ENCODE results near the gene GLT8D1. TPM values are rescaled to one million over a fixed set of nuclear protein-coding genes. Genes with fewer than 3 reads are reported as not detected.

Gene GLT8D1
- total RNA-seq, 3 donors from 2014 or later (not counting 1 experiment from before 2014, with no cell fraction given) = 31.1 to 39.4 (median 38.2) TPM

DNA sequence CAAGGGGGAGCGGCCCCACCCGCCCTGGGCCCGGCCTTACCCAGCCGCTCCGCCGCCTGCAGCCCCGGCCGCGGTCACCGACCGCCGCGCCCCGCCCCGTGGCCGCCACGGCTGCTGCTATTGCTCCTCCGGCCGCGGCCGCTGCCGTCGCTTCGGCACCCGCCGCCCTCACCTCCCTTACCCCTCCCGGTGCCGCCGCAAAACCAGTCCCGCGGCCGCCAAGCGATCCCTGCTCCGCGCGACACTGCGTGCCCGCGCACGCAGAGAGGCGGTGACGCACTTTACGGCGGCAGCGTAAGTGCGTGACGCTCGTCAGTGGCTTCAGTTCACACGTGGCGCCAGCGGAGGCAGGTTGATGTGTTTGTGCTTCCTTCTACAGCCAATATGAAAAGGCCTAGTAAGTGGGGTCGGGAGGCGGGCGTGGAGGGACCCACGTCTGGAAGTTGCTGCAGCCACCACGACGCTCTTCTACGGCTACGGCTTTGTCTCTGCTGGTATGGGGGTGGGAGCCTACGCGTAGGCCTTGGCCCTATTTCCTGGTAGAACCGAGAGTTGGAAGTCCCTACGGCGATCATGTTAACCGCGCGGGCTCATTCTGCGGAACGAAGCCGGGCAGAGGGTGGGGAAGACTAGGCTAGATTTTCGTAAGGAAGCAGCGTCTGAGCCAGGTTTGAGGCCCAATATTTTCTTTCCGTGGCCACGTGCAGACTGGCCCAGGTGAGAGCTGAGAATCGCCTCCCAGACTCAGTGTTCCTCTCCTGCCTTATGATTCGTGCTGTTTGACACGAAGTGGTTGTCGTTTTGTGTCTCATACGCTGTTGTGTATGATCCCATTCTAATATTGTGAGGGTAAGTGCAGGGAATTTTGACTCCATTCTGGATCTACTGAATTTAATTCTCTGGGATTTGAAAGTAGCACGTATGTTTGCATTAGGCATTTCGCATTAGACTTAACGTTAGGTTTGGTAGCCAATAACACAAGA lies 19.6 kb downstream of the GLT8D1 start, which contains the start of the genes GNL3 and PBRM1:
TSS of gene GNL3 (plus strand) at position 324 of the 983 bp plus-strand sequence. CDS start at position 385, 61 bp downstream.
TSS of gene PBRM1 (minus strand) at position 205 of the 983 bp plus-strand sequence.
- H3K36me3 ChIP-seq (ENCODE audit: control insufficient read depth, insufficient read depth, low read length) = peaks cover 44% of the 10 kb centered on the region
- no peaks in the 10 kb centered on the region for H3K27me3 ChIP-seq (ENCODE audit: control insufficient read depth, insufficient read depth, low read length)
- under 1% methylated on average over 82 of the region's 82 CpGs for WGBS (ENCODE audit: insufficient coverage)
- peak within 1 kb of the TSS; percentile 93 for H3K27ac ChIP-seq (ENCODE audit: low read length)
- peak within 1 kb of the TSS; percentile 77 for H3K4me3 ChIP-seq (ENCODE audit: low read length)
- Mint-ChIP-seq H3K9me3 (no peaks in the 10 kb centered on the region), H3K4me3 (peak within 1 kb of the TSS; percentile 92), H3K36me3 (peaks cover 22% of the 10 kb centered on the region), H3K27ac (peak within 1 kb of the TSS; percentile 93 to 98), H3K27me3 (ENCODE audit: low read depth in 2 of 2) (no peaks in the 10 kb centered on the region), H3K4me1 (peaks cover 30 to 34% of the 10 kb centered on the region in 2 donors)
- no peaks in the 10 kb centered on the region for H3K9me3 ChIP-seq (ENCODE audit: control insufficient read depth, insufficient read depth, low read length)
- ATAC-seq (peak; percentile 85 to 96 (median 86)), DNase-seq (peak; percentile 90 to 97)
- TF ChIP-seq, protein P1, sequence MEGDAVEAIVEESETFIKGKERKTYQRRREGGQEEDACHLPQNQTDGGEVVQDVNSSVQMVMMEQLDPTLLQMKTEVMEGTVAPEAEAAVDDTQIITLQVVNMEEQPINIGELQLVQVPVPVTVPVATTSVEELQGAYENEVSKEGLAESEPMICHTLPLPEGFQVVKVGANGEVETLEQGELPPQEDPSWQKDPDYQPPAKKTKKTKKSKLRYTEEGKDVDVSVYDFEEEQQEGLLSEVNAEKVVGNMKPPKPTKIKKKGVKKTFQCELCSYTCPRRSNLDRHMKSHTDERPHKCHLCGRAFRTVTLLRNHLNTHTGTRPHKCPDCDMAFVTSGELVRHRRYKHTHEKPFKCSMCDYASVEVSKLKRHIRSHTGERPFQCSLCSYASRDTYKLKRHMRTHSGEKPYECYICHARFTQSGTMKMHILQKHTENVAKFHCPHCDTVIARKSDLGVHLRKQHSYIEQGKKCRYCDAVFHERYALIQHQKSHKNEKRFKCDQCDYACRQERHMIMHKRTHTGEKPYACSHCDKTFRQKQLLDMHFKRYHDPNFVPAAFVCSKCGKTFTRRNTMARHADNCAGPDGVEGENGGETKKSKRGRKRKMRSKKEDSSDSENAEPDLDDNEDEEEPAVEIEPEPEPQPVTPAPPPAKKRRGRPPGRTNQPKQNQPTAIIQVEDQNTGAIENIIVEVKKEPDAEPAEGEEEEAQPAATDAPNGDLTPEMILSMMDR (IDR thresholded peaks at IDR 0.05) = no peak
- intact Hi-C loops (cut with micrococcal nuclease) = loop anchor here (1.0 kb wide), 1 partner anchor 20 kb away; the partner anchor contains the start of gene SPCS1
- H3K4me1 ChIP-seq (ENCODE audit: control insufficient read depth, insufficient read depth, low read length) = peaks cover 10% of the 10 kb centered on the region

DNA sequence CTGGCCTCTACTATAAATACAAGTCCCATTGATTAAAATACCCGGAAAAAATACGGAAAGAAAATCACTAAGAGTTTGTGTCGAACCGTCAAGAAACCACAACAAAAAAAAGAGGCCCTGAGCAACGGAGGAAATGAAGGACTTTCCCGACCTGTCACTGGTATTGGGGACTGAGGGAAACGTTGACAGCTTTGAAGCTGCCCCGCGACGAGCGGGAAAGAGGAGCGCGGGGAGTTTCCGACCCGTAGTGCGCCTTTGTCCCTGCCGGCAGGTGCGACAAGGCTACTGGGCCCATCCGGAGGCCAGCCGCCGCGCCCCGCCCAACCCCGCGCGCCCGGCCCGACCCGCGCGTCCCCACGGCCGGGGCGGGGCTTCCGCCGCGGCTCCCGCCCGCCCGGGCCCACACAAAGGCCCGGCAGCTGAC lies 20.3 kb downstream of the GLT8D1 start:
- Mint-ChIP-seq H3K4me1 (peaks cover 33 to 35% of the 10 kb centered on the region in 2 donors), H3K36me3 (peaks cover 15% of the 10 kb centered on the region), H3K4me3 (peak overlapping the region; percentile 89), H3K27me3 (ENCODE audit: low read depth in 2 of 2) (no peaks in the 10 kb centered on the region), H3K9me3 (no peaks in the 10 kb centered on the region), H3K27ac (peak overlapping the region; percentile 93 to 98)
- Histone ChIP-seq H3K9me3 (ENCODE audit: control insufficient read depth, insufficient read depth, low read length) (no peaks in the 10 kb centered on the region), H3K27ac (ENCODE audit: low read length) (peak overlapping the region; percentile 93), H3K27me3 (ENCODE audit: control insufficient read depth, insufficient read depth, low read length) (no peaks in the 10 kb centered on the region), H3K36me3 (ENCODE audit: control insufficient read depth, insufficient read depth, low read length) (peaks cover 43% of the 10 kb centered on the region), H3K4me3 (ENCODE audit: low read length) (peak overlapping the region; percentile 69), H3K4me1 (ENCODE audit: control insufficient read depth, insufficient read depth, low read length) (peaks cover 10% of the 10 kb centered on the region)
- 0% methylated on average over 41 of the region's 41 CpGs for WGBS (ENCODE audit: insufficient coverage)
- TF ChIP-seq, protein P1 (IDR thresholded peaks at IDR 0.05) = no peak
- intact Hi-C loops (cut with micrococcal nuclease) = loop anchor here (1.0 kb wide), 1 partner anchor 21 kb away; the partner anchor contains the start of gene SPCS1
- ATAC-seq (peak; percentile 71 to 87 (median 75)), DNase-seq (peak; percentile 77 to 91)

DNA sequence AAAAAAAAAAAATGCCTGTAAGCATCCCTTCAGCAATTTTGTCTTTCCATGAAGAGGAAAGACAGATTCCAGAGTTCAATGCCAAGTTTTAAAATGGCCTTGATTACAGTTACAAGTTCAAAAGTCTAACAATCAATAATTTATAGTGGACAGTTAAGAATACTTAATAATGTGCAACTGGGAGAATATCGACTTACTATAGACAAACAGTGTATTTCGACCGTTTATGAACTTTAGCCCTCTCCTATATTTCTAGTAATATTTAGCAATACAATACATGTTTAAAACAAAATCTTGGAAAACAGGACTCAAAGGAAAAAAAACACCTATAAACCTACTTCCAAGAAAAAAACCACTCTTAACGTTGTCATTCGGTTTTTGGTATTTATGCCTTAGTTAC lies 21.4 kb downstream of the GLT8D1 start:
- Mint-ChIP-seq H3K36me3 (peaks cover 15% of the 10 kb centered on the region), H3K27me3 (ENCODE audit: low read depth in 2 of 2) (no peaks in the 10 kb centered on the region), H3K9me3 (no peaks in the 10 kb centered on the region), H3K4me1 (peaks cover 37 to 40% of the 10 kb centered on the region in 2 donors), H3K27ac (peak overlapping the region; percentile 93 to 98), H3K4me3 (peak overlapping the region; percentile 89)
- intact Hi-C loops (cut with micrococcal nuclease) = no loop called here
- TF ChIP-seq, protein P1 (IDR thresholded peaks at IDR 0.05) = no peak
- Histone ChIP-seq H3K4me3 (ENCODE audit: low read length) (no peak overlapping the region), H3K9me3 (ENCODE audit: control insufficient read depth, insufficient read depth, low read length) (no peaks in the 10 kb centered on the region), H3K36me3 (ENCODE audit: control insufficient read depth, insufficient read depth, low read length) (peaks cover 41% of the 10 kb centered on the region), H3K4me1 (ENCODE audit: control insufficient read depth, insufficient read depth, low read length) (peaks cover 10% of the 10 kb centered on the region), H3K27me3 (ENCODE audit: control insufficient read depth, insufficient read depth, low read length) (no peaks in the 10 kb centered on the region), H3K27ac (ENCODE audit: low read length) (no peak overlapping the region)
- DNase-seq (no peak), ATAC-seq (no peak)
- WGBS (ENCODE audit: insufficient coverage) = no CpG with 5 or more reads among the region's 5 CpGs

All from natural killer cell (primary cell).